Measurements from ENCODE around the gene PLA2G2C.

PLA2G2C gene

GRCh38 chr1:20126806-20127440, 59.4 kb downstream of the PLA2G2C start:
- no peak for DNase-seq

GRCh38 chr1:20126041-20126805, 60.1 kb downstream of the PLA2G2C start:
- no peak for DNase-seq

GRCh38 chr1:20125100-20125499, 61.2 kb downstream of the PLA2G2C start:
- no peak for DNase-seq

GRCh38 chr1:20124456-20125057, 61.8 kb downstream of the PLA2G2C start:
- DNase-seq: no peak

- no peak for DNase-seq
These were observed 62.4 kb downstream of the PLA2G2C start for GRCh38 chr1:20123722-20124455.

GRCh38 chr1:20120796-20121195, 65.5 kb downstream of the PLA2G2C start:
- DNase-seq: no peak

GRCh38 chr1:20119347-20119746, 67.0 kb downstream of the PLA2G2C start, which contains the start of gene PLA2G2D:
Gene PLA2G2D (minus strand): TSS chr1:20119536. CDS start chr1:20119498, 38 bp downstream.
- no peak for DNase-seq

GRCh38 chr1:20117236-20117635, 69.1 kb downstream of the PLA2G2C start:
- no peak for DNase-seq

- no peak for DNase-seq
These were observed 70.4 kb downstream of the PLA2G2C start for GRCh38 chr1:20115916-20116315.

GRCh38 chr1:20115479-20115878, 70.8 kb downstream of the PLA2G2C start:
- DNase-seq: no peak

GRCh38 chr1:20114021-20114648, 72.2 kb downstream of the PLA2G2C start:
- no peak for DNase-seq

Data from CD4-positive, alpha-beta T cell treated with Interleukin-4 for 1 hour (primary cell).